HAP-1 (cell line): Measurements from ENCODE around the gene AMELX.

Source experiments
- DNase-seq, 2 experiments: peaks; one replicate each; pipeline ENCODE4 v3.0.0-alpha.2; 2016 to 2020; ENCODE audit warnings: low spot score in 2 of 2
- H3K27me3 ChIP-seq: fragments of 250-450 bp; sonication (Bioruptor Pico); 2 replicates; pipeline ENCODE4 v1.5.1; 2020; ENCODE audit warnings: low read depth, mild to moderate bottlenecking, moderate library complexity
- H3K36me3 ChIP-seq: fragments of 250-450 bp; sonication (Bioruptor Pico); replicated peaks from 2 replicates; pipeline ENCODE4 v1.5.1; 2020; ENCODE audit warnings: mild to moderate bottlenecking
- H3K4me1 ChIP-seq: fragments of 250-450 bp; sonication (Bioruptor Pico); 2 replicates; pipeline ENCODE4 v1.5.1; 2020; ENCODE audit warnings: mild to moderate bottlenecking
- H3K4me3 ChIP-seq: fragments of 250-450 bp; sonication (Bioruptor Pico); 2 replicates; pipeline ENCODE4 v1.5.1; 2020; ENCODE audit warnings: mild to moderate bottlenecking, moderate library complexity
- H3K9me3 ChIP-seq: fragments of 250-450 bp; sonication (Bioruptor Pico); 2 replicates; pipeline ENCODE4 v1.5.1; 2020; ENCODE audit warnings: mild to moderate bottlenecking, moderate library complexity
- in situ Hi-C: fragments of 300-500 bp; cut with MboI; formaldehyde crosslinking; loops from 3 replicates; pipeline ENCODE4 v1.14.3; 2020; ENCODE audit warnings: low sequenced_read_pairs, inconsistent platforms, mixed read lengths

The AMELX gene

GRCh38 chrX:11293113-11293512 lies at the start of gene AMELX:
AMELX (plus strand) TSS chrX:11293413; CDS start chrX:11294789, 1,376 bp downstream.
- no peaks in the 10 kb centered on the region for H3K36me3 ChIP-seq
- H3K27me3 ChIP-seq = peaks cover 25% of the 10 kb centered on the region; the same call in 1 of the 2 replicates
- no peak for DNase-seq
- H3K9me3 ChIP-seq = no peaks in the 10 kb centered on the region
- in situ Hi-C loops = no loop called here
- peaks cover 5% of the 10 kb centered on the region for H3K4me1 ChIP-seq
- H3K4me3 ChIP-seq = no peak within 1 kb of the TSS

GRCh38 chrX:11244636-11245035 lies 48.6 kb upstream of the AMELX start:
- in situ Hi-C loops = no loop called here
- DNase-seq = no peak
- peaks cover 7% of the 10 kb centered on the region for H3K4me1 ChIP-seq

GRCh38 chrX:11254417-11255109 lies 38.6 kb upstream of the AMELX start:
- Histone ChIP-seq H3K27me3 (no peaks in the 10 kb centered on the region), H3K36me3 (no peaks in the 10 kb centered on the region), H3K4me1 (no peaks in the 10 kb centered on the region), H3K9me3 (no peaks in the 10 kb centered on the region), H3K4me3 (no peak overlapping the region)
- in situ Hi-C loops = no loop called here
- DNase-seq = no peak

More at GRCh38 chrX:11244636-11245035, 48.6 kb upstream of the AMELX start:
- no peak overlapping the region for H3K4me3 ChIP-seq
- H3K36me3 ChIP-seq = no peaks in the 10 kb centered on the region
- H3K9me3 ChIP-seq = no peaks in the 10 kb centered on the region
- H3K27me3 ChIP-seq = no peaks in the 10 kb centered on the region

GRCh38 chrX:11257290-11257689 lies 35.9 kb upstream of the AMELX start:
- H3K27me3 ChIP-seq = no peaks in the 10 kb centered on the region
- no peak for DNase-seq
- no peaks in the 10 kb centered on the region for H3K36me3 ChIP-seq
- H3K4me3 ChIP-seq = no peak overlapping the region
- H3K4me1 ChIP-seq = no peaks in the 10 kb centered on the region
- H3K9me3 ChIP-seq = no peaks in the 10 kb centered on the region
- in situ Hi-C loops = no loop called here

GRCh38 chrX:11257711-11258110 lies 35.5 kb upstream of the AMELX start:
- DNase-seq = no peak
- in situ Hi-C loops = no loop called here

GRCh38 chrX:11259437-11259836 lies 33.8 kb upstream of the AMELX start:
- H3K4me3 ChIP-seq = no peak overlapping the region
- no peak for DNase-seq
- no peaks in the 10 kb centered on the region for H3K9me3 ChIP-seq
- no peaks in the 10 kb centered on the region for H3K4me1 ChIP-seq
- in situ Hi-C loops = no loop called here
- no peaks in the 10 kb centered on the region for H3K27me3 ChIP-seq
- H3K36me3 ChIP-seq = no peaks in the 10 kb centered on the region

More at GRCh38 chrX:11257711-11258110, 35.5 kb upstream of the AMELX start:
- no peaks in the 10 kb centered on the region for H3K36me3 ChIP-seq
- no peaks in the 10 kb centered on the region for H3K4me1 ChIP-seq
- no peaks in the 10 kb centered on the region for H3K27me3 ChIP-seq
- H3K4me3 ChIP-seq = no peak overlapping the region
- no peaks in the 10 kb centered on the region for H3K9me3 ChIP-seq

GRCh38 chrX:11261260-11261659 lies 32.0 kb upstream of the AMELX start:
- H3K4me1 ChIP-seq = no peaks in the 10 kb centered on the region
- H3K27me3 ChIP-seq = no peaks in the 10 kb centered on the region
- H3K36me3 ChIP-seq = no peaks in the 10 kb centered on the region
- no peak for DNase-seq
- in situ Hi-C loops = no loop called here
- no peak overlapping the region for H3K4me3 ChIP-seq
- no peaks in the 10 kb centered on the region for H3K9me3 ChIP-seq

- H3K4me1 ChIP-seq = no peaks in the 10 kb centered on the region
- in situ Hi-C loops = no loop called here
Measured at GRCh38 chrX:11264925-11265324, 28.3 kb upstream of the AMELX start.

GRCh38 chrX:11265352-11265751 lies 27.9 kb upstream of the AMELX start:
- Histone ChIP-seq H3K4me3 (no peak overlapping the region), H3K27me3 (peaks cover 3% of the 10 kb centered on the region; the same call in 1 of the 2 replicates), H3K9me3 (no peaks in the 10 kb centered on the region), H3K36me3 (no peaks in the 10 kb centered on the region), H3K4me1 (no peaks in the 10 kb centered on the region)
- in situ Hi-C loops = no loop called here
- no peak for DNase-seq

More at GRCh38 chrX:11264925-11265324, 28.3 kb upstream of the AMELX start:
- DNase-seq = no peak
- Histone ChIP-seq H3K4me3 (no peak overlapping the region), H3K9me3 (no peaks in the 10 kb centered on the region), H3K36me3 (no peaks in the 10 kb centered on the region), H3K27me3 (peaks cover 3% of the 10 kb centered on the region; the same call in 1 of the 2 replicates)

- H3K36me3 ChIP-seq = no peaks in the 10 kb centered on the region
- in situ Hi-C loops = no loop called here
- H3K4me1 ChIP-seq = no peaks in the 10 kb centered on the region
- no peak overlapping the region for H3K4me3 ChIP-seq
- no peak for DNase-seq
- peaks cover 3% of the 10 kb centered on the region; the same call in 1 of the 2 replicates for H3K27me3 ChIP-seq
- H3K9me3 ChIP-seq = no peaks in the 10 kb centered on the region
Measured at GRCh38 chrX:11266573-11267003, 26.6 kb upstream of the AMELX start.

- in situ Hi-C loops = no loop called here
- H3K36me3 ChIP-seq = no peaks in the 10 kb centered on the region
- H3K4me3 ChIP-seq = no peak overlapping the region
- peaks cover 3% of the 10 kb centered on the region; the same call in 1 of the 2 replicates for H3K27me3 ChIP-seq
- H3K9me3 ChIP-seq = no peaks in the 10 kb centered on the region
- no peak for DNase-seq
- no peaks in the 10 kb centered on the region for H3K4me1 ChIP-seq
Measured at GRCh38 chrX:11267425-11267824, 25.8 kb upstream of the AMELX start.

- Histone ChIP-seq H3K4me3 (no peak overlapping the region), H3K4me1 (no peaks in the 10 kb centered on the region), H3K27me3 (peaks cover 3% of the 10 kb centered on the region; the same call in 1 of the 2 replicates), H3K36me3 (no peaks in the 10 kb centered on the region), H3K9me3 (no peaks in the 10 kb centered on the region)
- in situ Hi-C loops = no loop called here
- no peak for DNase-seq
Measured at GRCh38 chrX:11269006-11269405, 24.2 kb upstream of the AMELX start.

GRCh38 chrX:11269996-11270395 lies 23.2 kb upstream of the AMELX start:
- no peaks in the 10 kb centered on the region for H3K4me1 ChIP-seq
- H3K36me3 ChIP-seq = no peaks in the 10 kb centered on the region
- DNase-seq = no peak
- H3K4me3 ChIP-seq = no peak overlapping the region
- H3K9me3 ChIP-seq = no peaks in the 10 kb centered on the region
- H3K27me3 ChIP-seq = peaks cover 3% of the 10 kb centered on the region; the same call in 1 of the 2 replicates
- in situ Hi-C loops = no loop called here

- H3K36me3 ChIP-seq = no peaks in the 10 kb centered on the region
- peaks cover 6% of the 10 kb centered on the region; the same call in 1 of the 2 replicates for H3K27me3 ChIP-seq
- H3K9me3 ChIP-seq = no peaks in the 10 kb centered on the region
- DNase-seq = peak in 1 of 2 experiments; percentile 39
- no peak overlapping the region for H3K4me3 ChIP-seq
- no peaks in the 10 kb centered on the region for H3K4me1 ChIP-seq
- in situ Hi-C loops = no loop called here
Measured at GRCh38 chrX:11272290-11272689, 20.9 kb upstream of the AMELX start.
